GM12872 (cell line): ENCODE measurements around the gene PAK4.

Experiments
- TF ChIP-seq, protein P1 (sequence below): IDR thresholded peaks from 3 replicates; pipeline ENCODE4 v1.5.1; 2011; ENCODE audit warnings: low read depth, mild to moderate bottlenecking, low read length, moderate library complexity; ENCODE audit not compliant: insufficient read depth

The PAK4 gene

DNA sequence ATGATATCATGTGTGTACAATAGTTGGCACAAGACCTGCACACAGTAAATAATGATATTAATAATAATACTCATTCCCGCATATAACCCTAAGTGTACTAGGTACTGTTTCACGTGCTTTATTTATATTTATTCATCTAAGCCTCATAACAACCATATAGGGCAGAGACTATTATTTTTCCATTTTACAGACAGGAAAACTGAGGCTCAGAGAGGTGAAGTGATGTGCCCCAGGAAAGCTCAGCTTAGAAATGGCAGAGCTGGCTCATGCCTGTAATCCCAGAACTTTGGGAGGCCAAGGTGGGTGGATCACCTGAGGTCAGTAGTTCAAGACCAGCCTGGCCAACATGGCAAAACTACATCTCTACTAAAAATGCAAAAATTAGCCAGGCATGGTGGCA is 27.9 kb upstream of the PAK4 start:
- TF ChIP-seq, protein P1, sequence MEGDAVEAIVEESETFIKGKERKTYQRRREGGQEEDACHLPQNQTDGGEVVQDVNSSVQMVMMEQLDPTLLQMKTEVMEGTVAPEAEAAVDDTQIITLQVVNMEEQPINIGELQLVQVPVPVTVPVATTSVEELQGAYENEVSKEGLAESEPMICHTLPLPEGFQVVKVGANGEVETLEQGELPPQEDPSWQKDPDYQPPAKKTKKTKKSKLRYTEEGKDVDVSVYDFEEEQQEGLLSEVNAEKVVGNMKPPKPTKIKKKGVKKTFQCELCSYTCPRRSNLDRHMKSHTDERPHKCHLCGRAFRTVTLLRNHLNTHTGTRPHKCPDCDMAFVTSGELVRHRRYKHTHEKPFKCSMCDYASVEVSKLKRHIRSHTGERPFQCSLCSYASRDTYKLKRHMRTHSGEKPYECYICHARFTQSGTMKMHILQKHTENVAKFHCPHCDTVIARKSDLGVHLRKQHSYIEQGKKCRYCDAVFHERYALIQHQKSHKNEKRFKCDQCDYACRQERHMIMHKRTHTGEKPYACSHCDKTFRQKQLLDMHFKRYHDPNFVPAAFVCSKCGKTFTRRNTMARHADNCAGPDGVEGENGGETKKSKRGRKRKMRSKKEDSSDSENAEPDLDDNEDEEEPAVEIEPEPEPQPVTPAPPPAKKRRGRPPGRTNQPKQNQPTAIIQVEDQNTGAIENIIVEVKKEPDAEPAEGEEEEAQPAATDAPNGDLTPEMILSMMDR: no peak

- TF ChIP-seq, protein P1: no peak
Measured at GRCh38 chr19:39098365-39099269, 27.0 kb upstream of the PAK4 start.

- TF ChIP-seq, protein P1: no peak
Measured at GRCh38 chr19:39099341-39099740, 26.2 kb upstream of the PAK4 start.

GRCh38 chr19:39100500-39101166 is 25.0 kb upstream of the PAK4 start:
- TF ChIP-seq, protein P1: no peak

GRCh38 chr19:39103151-39103550 is 22.4 kb upstream of the PAK4 start:
- TF ChIP-seq, protein P1: no peak

DNA sequence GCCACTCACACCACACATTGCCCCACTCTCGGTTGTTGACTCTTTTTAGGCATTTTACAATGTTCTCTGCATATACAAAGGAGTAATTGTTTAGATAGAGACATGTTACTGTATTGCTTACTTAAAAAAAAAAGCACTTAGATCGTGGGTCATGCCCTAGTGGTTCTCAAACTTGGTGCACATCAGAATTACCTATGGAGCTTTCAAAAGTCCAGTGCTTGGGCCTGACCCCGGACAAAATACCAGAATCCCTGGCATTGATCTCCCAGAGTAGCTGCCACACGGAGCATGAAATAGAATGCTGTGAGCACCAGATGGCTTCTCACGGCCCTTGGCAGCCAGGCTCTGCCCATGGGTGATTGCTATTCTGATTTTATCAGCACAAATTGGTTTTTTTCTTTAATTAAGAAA is 21.4 kb upstream of the PAK4 start:
- TF ChIP-seq, protein P1: no peak

DNA sequence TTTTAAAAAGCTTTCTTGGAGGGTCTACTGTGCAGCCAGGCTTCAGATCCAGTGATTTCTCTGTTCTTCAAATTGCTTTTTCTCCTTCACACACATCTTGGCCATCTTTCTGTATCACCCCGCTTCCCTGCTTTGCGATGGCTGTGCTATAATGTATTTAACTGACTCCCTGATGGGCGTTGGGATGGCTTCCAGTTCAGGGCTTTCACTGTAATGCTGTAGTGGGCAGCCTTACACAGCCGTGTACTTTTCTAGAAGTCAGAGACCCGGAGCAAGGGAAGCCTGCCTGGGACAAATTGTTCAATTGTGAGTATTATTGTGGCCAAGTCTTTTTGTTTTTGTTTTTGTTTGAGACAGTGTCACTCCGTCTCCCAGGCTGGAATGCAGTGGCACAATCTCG is 19.4 kb upstream of the PAK4 start:
- TF ChIP-seq, protein P1: no peak
